WTC11 (cell line): ENCODE results near the gene ARAP1.

Experiments used
- AR ChIP-seq: fragments of 250-450 bp; sonication (Bioruptor Pico); IDR thresholded peaks from 2 replicates; pipeline ENCODE4 v1.9.0; 2021; ENCODE audit warnings: mild to moderate bottlenecking
- ATF1 ChIP-seq: sonication (generic); formaldehyde crosslinking; IDR thresholded peaks from 2 replicates; pipeline ENCODE4 v1.8.1; 2023; ENCODE audit warnings: mild to moderate bottlenecking, moderate library complexity, missing genetic modification reagents
- ETV6 ChIP-seq: sonication (generic); formaldehyde crosslinking; IDR thresholded peaks from 2 replicates; pipeline ENCODE4 v1.8.1; 2022; ENCODE audit warnings: mild to moderate bottlenecking, missing genetic modification reagents
- FOXK1 ChIP-seq: sonication (generic); formaldehyde crosslinking; IDR thresholded peaks from 2 replicates; pipeline ENCODE4 v1.8.0; 2022; ENCODE audit warnings: mild to moderate bottlenecking, moderate library complexity, missing genetic modification reagents
- FOXP1 ChIP-seq: sonication (generic); formaldehyde crosslinking; IDR thresholded peaks from 2 replicates; pipeline ENCODE4 v1.8.0; 2022; ENCODE audit warnings: missing genetic modification reagents, mild to moderate bottlenecking, moderate library complexity, borderline replicate concordance
- NFYB ChIP-seq: sonication (generic); formaldehyde crosslinking; conservative IDR thresholded peaks from 2 replicates; pipeline ENCODE4 v1.8.0; 2022; ENCODE audit warnings: low read depth, missing genetic modification reagents
- NR3C1 ChIP-seq: sonication (generic); formaldehyde crosslinking; conservative IDR thresholded peaks from 2 replicates; pipeline ENCODE4 v1.8.1; 2023; ENCODE audit warnings: low read depth, mild to moderate bottlenecking, missing genetic modification reagents
- ZNF232 ChIP-seq: sonication (generic); formaldehyde crosslinking; IDR thresholded peaks from 2 replicates; pipeline ENCODE4 v1.8.0; 2022; ENCODE audit warnings: mild to moderate bottlenecking, missing genetic modification reagents
- ZNF263 ChIP-seq: sonication (generic); formaldehyde crosslinking; IDR thresholded peaks from 2 replicates; pipeline ENCODE4 v1.8.1; 2022; ENCODE audit warnings: low read depth, mild to moderate bottlenecking, moderate library complexity, missing genetic modification reagents
- TF ChIP-seq, protein P1 (sequence below): sonication (generic); formaldehyde crosslinking; IDR thresholded peaks from 2 replicates; pipeline ENCODE4 v1.8.1; 2022; ENCODE audit warnings: mild to moderate bottlenecking, moderate library complexity, missing genetic modification reagents
- TF ChIP-seq, protein P2 (sequence below): sonication (generic); formaldehyde crosslinking; IDR thresholded peaks from 2 replicates; pipeline ENCODE4 v1.8.0; 2022; ENCODE audit warnings: mild to moderate bottlenecking, missing genetic modification reagents
- TF ChIP-seq, protein P3 (sequence below): fragments of 200-600 bp; IDR thresholded peaks from 2 replicates; pipeline ENCODE4 v1.8.0; 2022; ENCODE audit warnings: antibody characterized with exemption
- TF ChIP-seq, protein P4 (sequence below): sonication (generic); formaldehyde crosslinking; IDR thresholded peaks from 2 replicates; pipeline ENCODE4 v1.8.0; 2022; ENCODE audit warnings: mild to moderate bottlenecking, missing genetic modification reagents

DNA sequence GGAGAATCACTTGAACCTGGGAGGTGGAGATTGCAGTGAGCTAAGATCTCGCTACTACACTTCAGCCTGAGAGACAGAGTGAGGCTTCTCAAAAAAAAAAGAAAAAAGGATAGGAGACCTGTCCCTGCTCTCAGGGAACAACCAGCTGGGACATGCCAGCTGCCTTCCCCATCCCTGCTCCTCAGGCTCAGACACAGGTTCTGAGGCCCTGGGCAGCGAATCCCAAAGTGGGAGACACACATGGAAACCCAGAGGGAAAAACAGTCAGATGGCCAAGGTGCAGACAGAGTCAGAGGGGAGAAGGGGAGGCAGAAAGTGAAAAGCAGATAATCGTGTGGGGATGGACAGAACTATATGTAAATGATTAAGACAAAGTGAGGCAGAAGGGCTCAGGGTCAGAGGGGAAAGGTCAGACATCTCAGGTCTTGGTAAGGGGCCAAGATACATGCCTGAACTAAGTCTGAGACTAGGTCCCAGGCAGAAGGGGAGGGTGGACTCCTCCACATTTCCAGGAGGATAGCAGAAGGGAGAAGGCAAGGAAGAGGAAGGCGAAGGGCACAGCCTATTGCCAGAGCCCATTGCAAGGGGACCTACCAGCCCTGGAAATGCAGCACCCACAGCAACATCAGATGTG, 27.4 kb upstream of the ARAP1 start:
- TF ChIP-seq ETV6 (no peak), FOXP1 (CRISPR knock-in tag) (no peak), NFYB (CRISPR knock-in tag) (no peak), AR (CRISPR knock-in tag) (no peak), ZNF263 (CRISPR knock-in tag) (no peak), ZNF232 (CRISPR knock-in tag) (no peak), NR3C1 (CRISPR knock-in tag) (no peak), FOXK1 (CRISPR knock-in tag) (no peak), ATF1 (CRISPR knock-in tag) (no peak)
- TF ChIP-seq, protein P1, sequence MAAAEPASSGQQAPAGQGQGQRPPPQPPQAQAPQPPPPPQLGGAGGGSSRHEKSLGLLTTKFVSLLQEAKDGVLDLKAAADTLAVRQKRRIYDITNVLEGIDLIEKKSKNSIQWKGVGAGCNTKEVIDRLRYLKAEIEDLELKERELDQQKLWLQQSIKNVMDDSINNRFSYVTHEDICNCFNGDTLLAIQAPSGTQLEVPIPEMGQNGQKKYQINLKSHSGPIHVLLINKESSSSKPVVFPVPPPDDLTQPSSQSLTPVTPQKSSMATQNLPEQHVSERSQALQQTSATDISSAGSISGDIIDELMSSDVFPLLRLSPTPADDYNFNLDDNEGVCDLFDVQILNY (CRISPR knock-in tag): no peak
- TF ChIP-seq, protein P2, sequence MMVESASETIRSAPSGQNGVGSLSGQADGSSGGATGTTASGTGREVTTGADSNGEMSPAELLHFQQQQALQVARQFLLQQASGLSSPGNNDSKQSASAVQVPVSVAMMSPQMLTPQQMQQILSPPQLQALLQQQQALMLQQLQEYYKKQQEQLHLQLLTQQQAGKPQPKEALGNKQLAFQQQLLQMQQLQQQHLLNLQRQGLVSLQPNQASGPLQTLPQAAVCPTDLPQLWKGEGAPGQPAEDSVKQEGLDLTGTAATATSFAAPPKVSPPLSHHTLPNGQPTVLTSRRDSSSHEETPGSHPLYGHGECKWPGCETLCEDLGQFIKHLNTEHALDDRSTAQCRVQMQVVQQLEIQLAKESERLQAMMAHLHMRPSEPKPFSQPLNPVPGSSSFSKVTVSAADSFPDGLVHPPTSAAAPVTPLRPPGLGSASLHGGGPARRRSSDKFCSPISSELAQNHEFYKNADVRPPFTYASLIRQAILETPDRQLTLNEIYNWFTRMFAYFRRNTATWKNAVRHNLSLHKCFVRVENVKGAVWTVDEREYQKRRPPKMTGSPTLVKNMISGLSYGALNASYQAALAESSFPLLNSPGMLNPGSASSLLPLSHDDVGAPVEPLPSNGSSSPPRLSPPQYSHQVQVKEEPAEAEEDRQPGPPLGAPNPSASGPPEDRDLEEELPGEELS (CRISPR knock-in tag): no peak
- TF ChIP-seq, protein P3, sequence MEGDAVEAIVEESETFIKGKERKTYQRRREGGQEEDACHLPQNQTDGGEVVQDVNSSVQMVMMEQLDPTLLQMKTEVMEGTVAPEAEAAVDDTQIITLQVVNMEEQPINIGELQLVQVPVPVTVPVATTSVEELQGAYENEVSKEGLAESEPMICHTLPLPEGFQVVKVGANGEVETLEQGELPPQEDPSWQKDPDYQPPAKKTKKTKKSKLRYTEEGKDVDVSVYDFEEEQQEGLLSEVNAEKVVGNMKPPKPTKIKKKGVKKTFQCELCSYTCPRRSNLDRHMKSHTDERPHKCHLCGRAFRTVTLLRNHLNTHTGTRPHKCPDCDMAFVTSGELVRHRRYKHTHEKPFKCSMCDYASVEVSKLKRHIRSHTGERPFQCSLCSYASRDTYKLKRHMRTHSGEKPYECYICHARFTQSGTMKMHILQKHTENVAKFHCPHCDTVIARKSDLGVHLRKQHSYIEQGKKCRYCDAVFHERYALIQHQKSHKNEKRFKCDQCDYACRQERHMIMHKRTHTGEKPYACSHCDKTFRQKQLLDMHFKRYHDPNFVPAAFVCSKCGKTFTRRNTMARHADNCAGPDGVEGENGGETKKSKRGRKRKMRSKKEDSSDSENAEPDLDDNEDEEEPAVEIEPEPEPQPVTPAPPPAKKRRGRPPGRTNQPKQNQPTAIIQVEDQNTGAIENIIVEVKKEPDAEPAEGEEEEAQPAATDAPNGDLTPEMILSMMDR: no peak
- TF ChIP-seq, protein P4, sequence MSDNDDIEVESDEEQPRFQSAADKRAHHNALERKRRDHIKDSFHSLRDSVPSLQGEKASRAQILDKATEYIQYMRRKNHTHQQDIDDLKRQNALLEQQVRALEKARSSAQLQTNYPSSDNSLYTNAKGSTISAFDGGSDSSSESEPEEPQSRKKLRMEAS (CRISPR knock-in tag): no peak
